GM12865 (cell line): ENCODE results near the gene CDIP1.
A peak's percentile ranks its signal among the peaks of the same experiment; 100 is the strongest.

Experiments
- DNase-seq: peaks from one replicate; pipeline ENCODE4 v3.0.0; 2010; ENCODE audit warnings: low read depth
- H3K4me3 ChIP-seq: 2 replicates; pipeline ENCODE4 v1.5.1; 2011; ENCODE audit warnings: mild to moderate bottlenecking, low read depth, low read length, control low read depth
- CTCF ChIP-seq: IDR thresholded peaks from 2 replicates; pipeline ENCODE4 v1.5.1; 2011; ENCODE audit warnings: low read length, control low read depth, low read depth, inconsistent platforms; ENCODE audit not compliant: insufficient read depth; ENCODE audit errors: missing control alignments

CDIP1 gene

GRCh38 chr16:4510747-4511426 lies 27.7 kb downstream of the CDIP1 start:
- DNase-seq: no peak
- TF ChIP-seq CTCF: no peak
- H3K4me3 ChIP-seq: no peak overlapping the region

GRCh38 chr16:4510131-4510530 lies 28.4 kb downstream of the CDIP1 start:
- TF ChIP-seq CTCF: no peak
- DNase-seq: no peak
- H3K4me3 ChIP-seq: no peak overlapping the region

- no peak overlapping the region for H3K4me3 ChIP-seq
- TF ChIP-seq CTCF: no peak
- no peak for DNase-seq
Observed at GRCh38 chr16:4509420-4509819, 29.2 kb downstream of the CDIP1 start.

GRCh38 chr16:4508806-4509205 lies 29.8 kb downstream of the CDIP1 start:
- TF ChIP-seq CTCF: no peak
- no peak for DNase-seq
- no peak overlapping the region for H3K4me3 ChIP-seq

GRCh38 chr16:4507588-4508345 lies 30.8 kb downstream of the CDIP1 start:
- TF ChIP-seq CTCF: no peak
- DNase-seq: no peak
- H3K4me3 ChIP-seq: no peak overlapping the region

- DNase-seq: peak; percentile 83
- peak; percentile 88 for TF ChIP-seq CTCF
- H3K4me3 ChIP-seq: no peak overlapping the region
Observed at GRCh38 chr16:4506450-4506849, 32.1 kb downstream of the CDIP1 start.
